ENCODE data around the gene KCNQ5. TPM values are rescaled to one million over a fixed set of nuclear protein-coding genes. Genes with fewer than 3 reads are reported as not detected.

The KCNQ5 gene
- total RNA-seq, 6 experiments from 2014 or later: 16.3 to 35.5 (median 20.2) TPM

GRCh38 chr6:72984981-72985665 is 363.3 kb downstream of the KCNQ5 start:
- H3K4me1 Mint-ChIP-seq (ENCODE audit: low read depth): peaks cover 16% of the 10 kb centered on the region
- TF ChIP-seq CTCF (IDR thresholded peaks at IDR 0.05): no peak
- H3K4me3 Mint-ChIP-seq: no peak overlapping the region
- peaks cover 19% of the 10 kb centered on the region for H3K9me3 Mint-ChIP-seq
- H3K27me3 Mint-ChIP-seq (ENCODE audit: insufficient read depth): no peaks in the 10 kb centered on the region; the same call in none of the 2 replicates
- H3K36me3 Mint-ChIP-seq (ENCODE audit: low read depth): peaks cover 61% of the 10 kb centered on the region
- no peak for DNase-seq
- H3K27ac Mint-ChIP-seq: no peak overlapping the region

DNA sequence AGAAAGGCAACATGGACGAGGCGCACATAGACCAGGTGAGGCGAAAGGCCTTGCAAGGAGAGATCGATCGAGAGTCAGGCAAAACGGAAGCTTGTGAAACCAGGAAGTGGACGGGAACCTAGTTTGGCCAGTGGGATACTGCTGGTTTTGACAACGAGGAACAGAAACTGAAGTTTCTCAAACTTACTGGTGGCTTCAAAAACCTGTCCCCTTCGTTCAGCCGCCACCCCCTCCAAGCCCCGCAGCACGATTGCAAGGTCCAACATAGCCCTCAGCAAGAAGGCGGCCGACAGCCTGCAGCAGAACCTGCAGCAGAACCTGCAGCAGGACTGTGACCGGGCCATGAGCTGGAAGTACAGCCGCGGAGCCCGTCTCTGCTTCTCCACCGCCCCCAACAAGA is 365.4 kb downstream of the KCNQ5 start:
- H3K4me1 Mint-ChIP-seq (ENCODE audit: low read depth): peaks cover 16% of the 10 kb centered on the region
- peaks cover 47% of the 10 kb centered on the region for H3K36me3 Mint-ChIP-seq (ENCODE audit: low read depth)
- no peak for TF ChIP-seq CTCF (IDR thresholded peaks at IDR 0.05)
- peaks cover 11% of the 10 kb centered on the region; the same call in 1 of the 2 replicates for H3K9me3 Mint-ChIP-seq
- no peak for DNase-seq
- H3K27ac Mint-ChIP-seq: no peak overlapping the region; the same call in 1 of the 2 replicates
- H3K27me3 Mint-ChIP-seq (ENCODE audit: insufficient read depth): no peaks in the 10 kb centered on the region; the same call in 1 of the 2 replicates
- no peak overlapping the region for H3K4me3 Mint-ChIP-seq

DNA sequence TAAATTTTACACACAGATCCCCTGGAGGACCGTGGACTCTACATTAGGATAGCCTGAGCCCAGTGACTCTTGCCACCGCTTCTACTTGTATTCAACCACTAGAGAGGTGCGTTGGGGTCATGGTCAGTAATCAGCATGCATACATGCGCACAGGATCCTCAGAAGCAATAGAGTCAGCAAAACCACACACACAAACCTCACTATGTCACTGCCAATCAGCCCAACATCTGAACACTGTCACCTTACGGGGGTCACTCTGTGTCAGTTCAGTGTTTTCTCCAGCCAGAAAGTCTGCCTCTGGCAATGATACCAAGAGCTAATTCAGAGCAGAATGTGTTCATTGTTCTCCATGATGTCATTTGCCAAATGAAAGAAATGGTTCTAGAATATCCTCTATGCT is 378.1 kb downstream of the KCNQ5 start:
- Mint-ChIP-seq H3K36me3 (ENCODE audit: low read depth) (peaks cover 14% of the 10 kb centered on the region), H3K27ac (no peak overlapping the region), H3K27me3 (ENCODE audit: insufficient read depth) (no peaks in the 10 kb centered on the region; the same call in 1 of the 2 replicates), H3K4me1 (ENCODE audit: low read depth) (no peaks in the 10 kb centered on the region; the same call in 1 of the 2 replicates), H3K4me3 (no peak overlapping the region), H3K9me3 (no peaks in the 10 kb centered on the region)
- DNase-seq: no peak
- no peak for TF ChIP-seq CTCF (IDR thresholded peaks at IDR 0.05)

GRCh38 chr6:73000460-73000859 is 378.6 kb downstream of the KCNQ5 start:
- no peaks in the 10 kb centered on the region; the same call in 1 of the 2 replicates for H3K27me3 Mint-ChIP-seq (ENCODE audit: insufficient read depth)
- no peak overlapping the region for H3K27ac Mint-ChIP-seq

GRCh38 chr6:73002588-73002987 is 380.7 kb downstream of the KCNQ5 start:
- Mint-ChIP-seq H3K9me3 (no peaks in the 10 kb centered on the region), H3K4me3 (no peak overlapping the region), H3K27me3 (ENCODE audit: insufficient read depth) (no peaks in the 10 kb centered on the region; the same call in 1 of the 2 replicates), H3K4me1 (ENCODE audit: low read depth) (peaks cover 15% of the 10 kb centered on the region), H3K27ac (no peak overlapping the region; the same call in 1 of the 2 replicates), H3K36me3 (ENCODE audit: low read depth) (peaks cover 24% of the 10 kb centered on the region)
- no peak for DNase-seq
- no peak for TF ChIP-seq CTCF (IDR thresholded peaks at IDR 0.05)

More at GRCh38 chr6:73000460-73000859, 378.6 kb downstream of the KCNQ5 start:
- peaks cover 14% of the 10 kb centered on the region for H3K36me3 Mint-ChIP-seq (ENCODE audit: low read depth)
- no peaks in the 10 kb centered on the region; the same call in 1 of the 2 replicates for H3K4me1 Mint-ChIP-seq (ENCODE audit: low read depth)
- TF ChIP-seq CTCF (IDR thresholded peaks at IDR 0.05): no peak
- no peak for DNase-seq
- H3K4me3 Mint-ChIP-seq: no peak overlapping the region
- H3K9me3 Mint-ChIP-seq: no peaks in the 10 kb centered on the region

All from HFFc6 (cell line).